ENCODE data around the gene RPE65. TPM values are rescaled to one million over a fixed set of nuclear protein-coding genes. Genes with fewer than 3 reads are reported as not detected.
"Not testable (repeated sequence)": the region's sequence is repeated elsewhere in the genome, so short reads cannot be mapped to it uniquely, and the experiment has no call there.

The RPE65 gene
- total and polyA plus RNA-seq, 5 experiments from 2014 or later = not detected

- POLR2A ChIA-PET = no interaction called here
- H3K9me3 Mint-ChIP-seq = peaks cover 0 to 4% (median 0%) of the 10 kb centered on the region in 9 donors
- H3K36me3 Mint-ChIP-seq = no peaks in the 10 kb centered on the region
- peaks cover 0 to 3% (median 0%) of the 10 kb centered on the region in 5 donors for H3K27me3 Mint-ChIP-seq
- H3K4me3 Mint-ChIP-seq = no peak overlapping the region
- no peaks in the 10 kb centered on the region for H3K4me1 Mint-ChIP-seq
- H3K27ac Mint-ChIP-seq = no peak overlapping the region
- DNase-seq (no peak), ATAC-seq (no peak)
These were observed 28.9 kb upstream of the RPE65 start for GRCh38 chr1:68478662-68479061.

- H3K27me3 Mint-ChIP-seq, H3K36me3 Mint-ChIP-seq, H3K9me3 Mint-ChIP-seq, DNase-seq, H3K4me1 Mint-ChIP-seq, H3K27ac Mint-ChIP-seq, ATAC-seq, POLR2A ChIA-PET, H3K4me3 Mint-ChIP-seq: not testable (repeated sequence)
These were observed 26.9 kb upstream of the RPE65 start for GRCh38 chr1:68476626-68477025.

GRCh38 chr1:68473060-68473459, 23.3 kb upstream of the RPE65 start:
- Mint-ChIP-seq H3K27ac (no peak overlapping the region), H3K36me3 (no peaks in the 10 kb centered on the region), H3K4me3 (no peak overlapping the region), H3K9me3 (peaks cover 0 to 6% (median 2%) of the 10 kb centered on the region in 9 donors), H3K27me3 (no peaks in the 10 kb centered on the region), H3K4me1 (no peaks in the 10 kb centered on the region)
- no peak for DNase-seq
- POLR2A ChIA-PET = no interaction called here
- no peak for ATAC-seq

- POLR2A ChIA-PET = interaction anchor here (0.6 kb wide), 1 partner anchor 62 kb away, joined by 6 read pairs; no protein-coding TSS in a partner anchor
These were observed 20.7 kb upstream of the RPE65 start for GRCh38 chr1:68470388-68470970.

GRCh38 chr1:68464891-68465290, 15.1 kb upstream of the RPE65 start:
- Mint-ChIP-seq H3K27me3 (peaks cover 0 to 14% (median 10%) of the 10 kb centered on the region in 5 donors), H3K9me3 (peaks cover 0 to 25% (median 9%) of the 10 kb centered on the region in 9 donors), H3K27ac (no peak overlapping the region), H3K4me1 (no peaks in the 10 kb centered on the region), H3K36me3 (peaks cover 0 to 5% (median 0%) of the 10 kb centered on the region in 3 donors), H3K4me3 (no peak overlapping the region)
- ATAC-seq = no peak
- POLR2A ChIA-PET = no interaction called here
- no peak for DNase-seq

More at GRCh38 chr1:68470388-68470970, 20.7 kb upstream of the RPE65 start:
- Mint-ChIP-seq H3K27me3 (peaks cover 0 to under 1% (median 0%) of the 10 kb centered on the region in 5 donors), H3K36me3 (no peaks in the 10 kb centered on the region), H3K9me3 (peaks cover 0 to 6% (median 2%) of the 10 kb centered on the region in 9 donors), H3K27ac (no peak overlapping the region), H3K4me3 (no peak overlapping the region), H3K4me1 (no peaks in the 10 kb centered on the region)
- no peak for ATAC-seq
- DNase-seq = no peak

- H3K4me1 Mint-ChIP-seq = no peaks in the 10 kb centered on the region
- POLR2A ChIA-PET = no interaction called here
- H3K9me3 Mint-ChIP-seq = peaks cover 0 to 25% (median 9%) of the 10 kb centered on the region in 9 donors
- H3K36me3 Mint-ChIP-seq = peaks cover 0 to 5% (median 0%) of the 10 kb centered on the region in 3 donors
- H3K27ac Mint-ChIP-seq = no peak overlapping the region
- no peak overlapping the region for H3K4me3 Mint-ChIP-seq
- DNase-seq (no peak), ATAC-seq (no peak)
- peaks cover 2 to 18% (median 10%) of the 10 kb centered on the region in 5 donors for H3K27me3 Mint-ChIP-seq
These were observed 11.2 kb upstream of the RPE65 start for GRCh38 chr1:68460935-68461334.

GRCh38 chr1:68459796-68460195, 10.0 kb upstream of the RPE65 start:
- Mint-ChIP-seq H3K36me3 (peaks cover 0 to 5% (median 0%) of the 10 kb centered on the region in 3 donors), H3K4me3 (no peak overlapping the region), H3K4me1 (no peaks in the 10 kb centered on the region), H3K9me3 (peaks cover 0 to 18% (median 5%) of the 10 kb centered on the region in 9 donors), H3K27ac (no peak overlapping the region), H3K27me3 (peaks cover 3 to 14% (median 3%) of the 10 kb centered on the region in 5 donors)
- POLR2A ChIA-PET = no interaction called here
- no peak for DNase-seq
- no peak for ATAC-seq

GRCh38 chr1:68459091-68459490, 9.3 kb upstream of the RPE65 start:
- DNase-seq = no peak
- Mint-ChIP-seq H3K27ac (no peak overlapping the region), H3K4me1 (no peaks in the 10 kb centered on the region), H3K36me3 (peaks cover 0 to 5% (median 0%) of the 10 kb centered on the region in 3 donors), H3K27me3 (peaks cover 0 to 9% (median 3%) of the 10 kb centered on the region in 5 donors), H3K9me3 (peaks cover 0 to 10% (median 3%) of the 10 kb centered on the region in 9 donors), H3K4me3 (no peak overlapping the region)
- POLR2A ChIA-PET = no interaction called here
- no peak for ATAC-seq

GRCh38 chr1:68456202-68456601, 6.4 kb upstream of the RPE65 start:
- H3K9me3 Mint-ChIP-seq = no peaks in the 10 kb centered on the region
- H3K4me1 Mint-ChIP-seq = no peaks in the 10 kb centered on the region
- no peak overlapping the region for H3K4me3 Mint-ChIP-seq
- ATAC-seq (no peak), DNase-seq (no peak)
- no peaks in the 10 kb centered on the region for H3K36me3 Mint-ChIP-seq
- H3K27me3 Mint-ChIP-seq = peaks cover 0 to 9% (median 5%) of the 10 kb centered on the region in 5 donors
- H3K27ac Mint-ChIP-seq = no peak overlapping the region
- POLR2A ChIA-PET = no interaction called here

GRCh38 chr1:68454534-68454933, 4.8 kb upstream of the RPE65 start:
- POLR2A ChIA-PET = no interaction called here
- no peaks in the 10 kb centered on the region for H3K4me1 Mint-ChIP-seq
- DNase-seq (no peak), ATAC-seq (no peak)
- H3K4me3 Mint-ChIP-seq = no peak overlapping the region
- no peaks in the 10 kb centered on the region for H3K9me3 Mint-ChIP-seq
- no peak overlapping the region for H3K27ac Mint-ChIP-seq
- H3K36me3 Mint-ChIP-seq = no peaks in the 10 kb centered on the region
- H3K27me3 Mint-ChIP-seq = peaks cover 0 to 7% (median 3%) of the 10 kb centered on the region in 5 donors

- POLR2A ChIA-PET = no interaction called here
- ATAC-seq (no peak), DNase-seq (no peak)
- H3K36me3 Mint-ChIP-seq = no peaks in the 10 kb centered on the region
- H3K4me3 Mint-ChIP-seq = no peak overlapping the region
- no peak overlapping the region for H3K27ac Mint-ChIP-seq
- H3K27me3 Mint-ChIP-seq = peaks cover 0 to 6% (median 3%) of the 10 kb centered on the region in 5 donors
- H3K4me1 Mint-ChIP-seq = no peaks in the 10 kb centered on the region
- no peaks in the 10 kb centered on the region for H3K9me3 Mint-ChIP-seq
These were observed 3.4 kb upstream of the RPE65 start for GRCh38 chr1:68453060-68453670.

GRCh38 chr1:68448365-68448764, 1.4 kb downstream of the RPE65 start:
- H3K27ac Mint-ChIP-seq = no peak overlapping the region
- DNase-seq = no peak
- POLR2A ChIA-PET = no interaction called here
- no peaks in the 10 kb centered on the region for H3K4me1 Mint-ChIP-seq
- no peaks in the 10 kb centered on the region for H3K36me3 Mint-ChIP-seq
- peaks cover 5 to 9% (median 6%) of the 10 kb centered on the region in 5 donors for H3K27me3 Mint-ChIP-seq
- no peak overlapping the region for H3K4me3 Mint-ChIP-seq
- no peak for ATAC-seq
- H3K9me3 Mint-ChIP-seq = peaks cover 0 to 2% (median 0%) of the 10 kb centered on the region in 9 donors

- no peak overlapping the region for H3K27ac Mint-ChIP-seq
- ATAC-seq (no peak), DNase-seq (no peak)
- H3K9me3 Mint-ChIP-seq = peaks cover 0 to 3% (median 0%) of the 10 kb centered on the region in 9 donors
- H3K27me3 Mint-ChIP-seq = peaks cover 6 to 10% (median 7%) of the 10 kb centered on the region in 5 donors
- H3K36me3 Mint-ChIP-seq = no peaks in the 10 kb centered on the region
- POLR2A ChIA-PET = no interaction called here
- no peak overlapping the region for H3K4me3 Mint-ChIP-seq
- H3K4me1 Mint-ChIP-seq = no peaks in the 10 kb centered on the region
These were observed 4.0 kb downstream of the RPE65 start for GRCh38 chr1:68445709-68446108.
